H1 (cell line): ENCODE measurements around the gene FASTKD3. TPM values are rescaled to one million over a fixed set of nuclear protein-coding genes. Genes with fewer than 3 reads are reported as not detected.

Source experiments
- CTCF ChIA-PET: fragments of 300-600 bp; sonication (Branson Sonifier 250); formaldehyde crosslinking; loops from one replicate; lab custom pipeline; 2021; ENCODE audit not compliant: partially characterized antibody; lab: Charles Lee
- POLR2A ChIA-PET: fragments of 300-600 bp; sonication (Branson Sonifier 250); formaldehyde crosslinking; loops from one replicate; lab custom pipeline; 2021; ENCODE audit warnings: inconsistent platforms; ENCODE audit not compliant: partially characterized antibody; lab: Charles Lee
- DNase-seq, 2 experiments: peaks; one replicate each; pipeline versions ENCODE4 v3.0.0 to v3.0.0-alpha.2; 2010 to 2022; ENCODE audit warnings: low spot score in 2 of 2, low read depth in 1 of 2, mixed read lengths in 1 of 2
- FAIRE-seq: peaks from 2 replicates; lab custom pipeline; 2011; peaks lifted over from hg19 to GRCh38; lab: Jason Lieb, UNC
- H2AFZ ChIP-seq: 2 replicates; pipeline ENCODE4 v1.8.1; 2012; ENCODE audit warnings: low read length, inconsistent platforms
- H2AK5ac ChIP-seq: 2 replicates; pipeline ENCODE4 v1.6.1; 2013; ENCODE audit warnings: low read depth, low read length
- H2BK120ac ChIP-seq: replicated peaks from 2 replicates; pipeline ENCODE3; 2013; ENCODE audit warnings: low read depth, low read length, inconsistent platforms
- H2BK12ac ChIP-seq: 2 replicates; pipeline ENCODE4 v1.6.1; 2013; ENCODE audit warnings: low read depth, low read length
- H2BK15ac ChIP-seq: 2 replicates; pipeline ENCODE4 v1.6.1; 2013; ENCODE audit warnings: low read length
- H2BK20ac ChIP-seq: 2 replicates; pipeline ENCODE4 v1.6.1; 2013; ENCODE audit warnings: low read length
- H2BK5ac ChIP-seq: 2 replicates; pipeline ENCODE4 v1.6.1; 2013; ENCODE audit warnings: low read depth, low read length
- H3K14ac ChIP-seq: 2 replicates; pipeline ENCODE4 v1.6.1; 2013; ENCODE audit warnings: inconsistent platforms; ENCODE audit not compliant: insufficient read length
- H3K18ac ChIP-seq: 2 replicates; pipeline ENCODE4 v1.6.1; 2013; ENCODE audit warnings: low read length; ENCODE audit errors: extremely low read depth
- H3K23ac ChIP-seq: 2 replicates; pipeline ENCODE4 v1.6.1; 2013; ENCODE audit warnings: inconsistent platforms; ENCODE audit not compliant: insufficient read length
- H3K23me2 ChIP-seq: 2 replicates; pipeline ENCODE4 v1.6.1; 2013; ENCODE audit warnings: low read depth, low read length
- H3K27ac ChIP-seq: 2 replicates; pipeline ENCODE4 v1.6.1; 2011; ENCODE audit warnings: low read depth, low read length, inconsistent platforms
- H3K27me3 ChIP-seq, 4 experiments: replicated peaks in 1 of 4; 1 replicate in 1 of 4; 2 replicates in 3 of 4; pipeline versions ENCODE4 v1.6.1 to v1.8.1; 2011 to 2013; ENCODE audit warnings: low read length in 3 of 4, mild to moderate bottlenecking in 3 of 4, inconsistent platforms in 2 of 4, mixed read lengths in 2 of 4, moderate library complexity in 1 of 4; ENCODE audit not compliant: control insufficient read depth in 3 of 4, insufficient read depth in 3 of 4; ENCODE audit errors: extremely low read depth in 1 of 4
- H3K36me3 ChIP-seq, 4 experiments: 2 replicates each; pipeline versions ENCODE4 v1.6.1 to v1.8.1; 2011 to 2013; ENCODE audit warnings: mild to moderate bottlenecking in 4 of 4, low read length in 3 of 4, moderate library complexity in 2 of 4, control low read depth in 1 of 4, inconsistent platforms in 1 of 4; ENCODE audit not compliant: insufficient read depth in 4 of 4, control insufficient read depth in 2 of 4
- H3K4ac ChIP-seq: replicated peaks from 2 replicates; pipeline ENCODE3; 2013; ENCODE audit warnings: low read length, low read depth, mixed read lengths, inconsistent platforms; ENCODE audit not compliant: insufficient read length
- H3K4me1 ChIP-seq, 4 experiments: replicated peaks in 1 of 4; 1 replicate in 1 of 4; 2 replicates in 3 of 4; pipeline versions ENCODE4 v1.6.1 to v1.8.1; 2011 to 2013; ENCODE audit warnings: low read length in 3 of 4, inconsistent platforms in 2 of 4, mixed read lengths in 1 of 4; ENCODE audit not compliant: insufficient read depth in 4 of 4, control insufficient read depth in 3 of 4
- H3K4me2 ChIP-seq, 2 experiments: 2 replicates each; pipeline versions ENCODE4 v1.6.1 to v1.8.1; 2011 to 2013; ENCODE audit warnings: low read depth in 2 of 2, low read length in 2 of 2, control low read depth in 1 of 2, inconsistent platforms in 1 of 2, mild to moderate bottlenecking in 1 of 2; ENCODE audit not compliant: insufficient read depth in 1 of 2
- H3K4me3 ChIP-seq, 4 experiments: fragments of 200-600, 300-600 bp in 1 of 4; sonication (generic), shearing (Covaris generic), sonication (Bioruptor Twin) in 1 of 4; 2 replicates each; pipeline versions ENCODE4 v1.5.1 to v1.8.1; 2011 to 2016; ENCODE audit warnings: low read length in 4 of 4, low read depth in 3 of 4, control low read depth in 2 of 4, inconsistent platforms in 2 of 4, mild to moderate bottlenecking in 2 of 4, mixed read lengths in 1 of 4, moderate library complexity in 1 of 4; ENCODE audit not compliant: insufficient read depth in 2 of 4; ENCODE audit errors: extremely low read depth in 1 of 4
- H3K56ac ChIP-seq: replicated peaks from 2 replicates; pipeline ENCODE3; 2013; ENCODE audit warnings: low read depth, mild to moderate bottlenecking, mixed read lengths, low read length, inconsistent platforms; ENCODE audit not compliant: insufficient read length
- H3K79me1 ChIP-seq: 2 replicates; pipeline ENCODE4 v1.6.1; 2013; ENCODE audit warnings: low read depth, low read length, control low read depth
- H3K79me2 ChIP-seq, 2 experiments: 2 replicates each; pipeline versions ENCODE4 v1.6.1 to v1.8.1; 2012 to 2013; ENCODE audit warnings: low read length in 2 of 2, mild to moderate bottlenecking in 2 of 2, inconsistent platforms in 1 of 2; ENCODE audit not compliant: insufficient read depth in 2 of 2, control insufficient read depth in 1 of 2
- H3K9ac ChIP-seq, 4 experiments: replicated peaks in 1 of 4; 1 replicate in 1 of 4; 2 replicates in 3 of 4; pipeline versions ENCODE4 v1.6.1 to v1.8.1; 2011 to 2013; ENCODE audit warnings: low read depth in 3 of 4, low read length in 3 of 4, control low read depth in 2 of 4, mild to moderate bottlenecking in 2 of 4, moderate library complexity in 2 of 4, inconsistent platforms in 1 of 4; ENCODE audit errors: extremely low read depth in 1 of 4
- H3K9me3 ChIP-seq, 2 experiments: 2 replicates each; pipeline versions ENCODE4 v1.6.1 to v1.8.1; 2012 to 2013; ENCODE audit warnings: mild to moderate bottlenecking in 2 of 2, moderate library complexity in 2 of 2, control low read depth in 1 of 2, inconsistent platforms in 1 of 2, low read depth in 1 of 2, low read length in 1 of 2, mixed read lengths in 1 of 2; ENCODE audit not compliant: insufficient read depth in 2 of 2
- H4K20me1 ChIP-seq, 2 experiments: replicated peaks in 1 of 2; 2 replicates each; pipeline versions ENCODE3 to v1.8.1; 2011 to 2013; ENCODE audit warnings: inconsistent platforms in 2 of 2, low read length in 2 of 2, mild to moderate bottlenecking in 1 of 2; ENCODE audit not compliant: insufficient read depth in 2 of 2, control insufficient read depth in 1 of 2
- H4K5ac ChIP-seq: 2 replicates; pipeline ENCODE4 v1.6.1; 2013; ENCODE audit warnings: low read length, low read depth, mixed read lengths, inconsistent platforms; ENCODE audit not compliant: insufficient read length
- H4K8ac ChIP-seq: 2 replicates; pipeline ENCODE4 v1.8.0; 2013; ENCODE audit warnings: mild to moderate bottlenecking, moderate library complexity, low read length, inconsistent platforms; ENCODE audit not compliant: insufficient read depth; ENCODE audit errors: extremely low read depth
- H4K91ac ChIP-seq: replicated peaks from 2 replicates; pipeline ENCODE3; 2013; ENCODE audit warnings: low read length, mixed read lengths, inconsistent platforms; ENCODE audit not compliant: insufficient read length
- CBX5 ChIP-seq: fragments of 300-800, 300-1000 bp; sonication (generic); IDR thresholded peaks from 2 replicates; pipeline ENCODE4 v1.7.1; 2016; ENCODE audit warnings: antibody characterized with exemption, low read length, low read depth
- CBX8 ChIP-seq: fragments of 300-800, 300-1000 bp; sonication (generic); IDR thresholded peaks from 2 replicates; pipeline ENCODE4 v1.7.1; 2016; ENCODE audit warnings: low read depth, low read length, borderline replicate concordance
- CHD1 ChIP-seq: IDR thresholded peaks from 2 replicates; pipeline ENCODE4 v1.6.1; 2012; ENCODE audit warnings: low read depth, low read length, improper control_type of control experiment
- FOSL1 ChIP-seq: IDR thresholded peaks from 2 replicates; pipeline ENCODE4 v1.6.1; 2011; ENCODE audit warnings: mild to moderate bottlenecking, low read depth, low read length, moderate library complexity; ENCODE audit not compliant: insufficient read depth
- GTF2F1 ChIP-seq: IDR thresholded peaks from 2 replicates; pipeline ENCODE4 v1.6.1; 2012; ENCODE audit warnings: low read depth, low read length, improper control_type of control experiment, borderline replicate concordance
- HDAC2 ChIP-seq, 2 experiments: fragments of 300-600 bp in 1 of 2; sonication (generic) in 1 of 2; IDR thresholded peaks; 2 replicates each; pipeline ENCODE4 v1.6.1; 2011 to 2012; ENCODE audit warnings: low read depth in 2 of 2, low read length in 2 of 2, mild to moderate bottlenecking in 2 of 2, moderate library complexity in 2 of 2, borderline replicate concordance in 1 of 2, inconsistent platforms in 1 of 2
- KDM5A ChIP-seq: fragments of 200-600 bp; IDR thresholded peaks from 2 replicates; pipeline ENCODE4 v1.7.1; 2012; ENCODE audit warnings: mild to moderate bottlenecking, low read length, inconsistent platforms, mixed read lengths
- POLR2AphosphoS5 ChIP-seq: IDR thresholded peaks from 2 replicates; pipeline ENCODE4 v1.6.1; 2011; ENCODE audit warnings: low read depth, low read length
- RBBP5 ChIP-seq: IDR thresholded peaks from 2 replicates; pipeline ENCODE4 v1.7.1; 2012; ENCODE audit warnings: low read depth, mild to moderate bottlenecking, inconsistent platforms, low read length, moderate library complexity, borderline replicate concordance
- RXRA ChIP-seq: IDR thresholded peaks from 2 replicates; pipeline ENCODE4 v1.6.1; 2011; ENCODE audit warnings: low read depth, mild to moderate bottlenecking, low read length, moderate library complexity; ENCODE audit not compliant: insufficient read depth
- SP1 ChIP-seq: IDR thresholded peaks from 2 replicates; pipeline ENCODE4 v1.6.1; 2011; ENCODE audit warnings: low read depth, low read length
- SP4 ChIP-seq: IDR thresholded peaks from 2 replicates; pipeline ENCODE4 v1.6.1; 2012; ENCODE audit warnings: low read length, inconsistent platforms
- TBP ChIP-seq: IDR thresholded peaks from 2 replicates; pipeline ENCODE4 v1.6.1; 2011; ENCODE audit warnings: low read depth, low read length, improper control_type of control experiment
- TCF12 ChIP-seq: IDR thresholded peaks from 2 replicates; pipeline ENCODE4 v1.6.1; 2011; ENCODE audit warnings: low read depth, mild to moderate bottlenecking, low read length
- WGBS, 2 experiments: shearing (Covaris generic) in 1 of 2; methylation state at CpG; one replicate each; pipeline versions ENCODE4 v1.1.6 to v1.1.7; 2013 to 2015; ENCODE audit warnings: low lambda C conversion rate in 2 of 2, mixed read lengths in 2 of 2, inconsistent platforms in 1 of 2, low coverage in 1 of 2, missing lambda C conversion rate in 1 of 2; ENCODE audit not compliant: insufficient replicate concordance in 2 of 2, insufficient coverage in 1 of 2, insufficient read length in 1 of 2; ENCODE audit errors: extremely low coverage in 1 of 2, missing lambda C conversion rate in 1 of 2; 5-methylcytosine and 5-hydroxymethylcytosine counted together
- polyA plus RNA-seq, 7 experiments: library from polyadenylated mRNA; depleted of rRNA in 3 of 7; stranded (reverse) in 5 of 7; unstranded in 2 of 7; fragments of >200 nt in 5 of 7; fragments of 200-250 nt in 2 of 7; gene quantifications; 1 replicate in 5 of 7; 2 replicates in 1 of 7; 4 replicates in 1 of 7; pipeline versions ENCODE4 v1.2.1 to v1.2.3, GENCODE V29; 2011 to 2013; ENCODE audit warnings: missing spikeins in 2 of 7, mixed read lengths in 2 of 7
- total RNA-seq: library from RNA; stranded (reverse); fragmentation: NEBNext Ultra II Directional; extraction: Animal tissue kit (Norgen Biotek cat#: 25700); gene quantifications from 2 replicates; pipeline ENCODE4 v1.2.1, GENCODE V29; 2021

FASTKD3 gene
- total and polyA plus RNA-seq, 2 of the 8 experiments (the other 6 are each of a cell fraction or from before 2014, with no cell fraction given) = 5.6 to 7.6 TPM

DNA sequence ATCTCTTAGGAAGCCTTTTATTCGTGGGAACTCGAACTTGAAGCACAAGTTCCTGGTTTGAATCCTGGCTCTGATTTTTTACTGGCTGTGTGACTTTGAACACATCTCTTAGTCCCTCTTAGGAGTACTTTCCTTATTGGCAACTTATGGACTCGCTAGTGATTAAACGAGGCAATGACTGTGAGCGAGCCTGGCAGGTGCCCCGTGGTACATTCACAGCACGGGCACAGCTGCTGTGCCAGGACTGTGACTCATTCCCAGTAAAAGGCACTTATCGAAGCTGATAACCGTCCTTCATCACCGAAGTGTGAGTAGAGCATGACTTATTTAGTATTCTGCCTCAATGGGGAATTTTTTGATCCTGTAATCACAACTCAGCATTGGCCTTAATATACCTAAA lies 40.6 kb downstream of the FASTKD3 start:
- 89% methylated on average over 10 of the region's 10 CpGs; no CpG with 5 or more reads in 1 of the 2 experiments for WGBS, 2 experiments
- TF ChIP-seq HDAC2 (IDR thresholded peaks at IDR 0.05; ENCODE audit: borderline replicate concordance in 1 of 2, low read depth in 2 of 2, low read length in 2 of 2) (no peak), FOSL1 (no peak), POLR2AphosphoS5 (no peak), SP1 (no peak), TCF12 (no peak), CBX5 (no peak), RXRA (no peak), RBBP5 (no peak), GTF2F1 (no peak), CHD1 (no peak), SP4 (no peak), KDM5A (no peak), TBP (no peak), CBX8 (no peak)

More for the DNA sequence above, 40.6 kb downstream of the FASTKD3 start:
- Histone ChIP-seq H3K36me3 (peaks cover 0 to 7% (median 5%) of the 10 kb centered on the region in 4 experiments; a peak in 3 of 8 replicates), H3K79me2 (no peaks in the 10 kb centered on the region), H2BK20ac (no peak overlapping the region), H3K27ac (no peak overlapping the region), H2BK15ac (no peak overlapping the region), H3K9ac (no peak overlapping the region), H3K14ac (no peak overlapping the region), H2BK12ac (no peak overlapping the region), H3K56ac (no peak overlapping the region), H2AK5ac (no peak overlapping the region), H3K23me2 (no peaks in the 10 kb centered on the region), H3K4me2 (no peak overlapping the region), H3K4me3 (no peak overlapping the region), H4K5ac (no peak overlapping the region), H3K23ac (no peak overlapping the region), H2AFZ (no peak overlapping the region), H4K8ac (no peak overlapping the region), H3K27me3 (peaks cover 0 to 2% (median 0%) of the 10 kb centered on the region in 4 experiments; a peak in 1 of 7 replicates), H3K4me1 (no peaks in the 10 kb centered on the region), H4K20me1 (no peaks in the 10 kb centered on the region), H4K91ac (no peak overlapping the region), H3K79me1 (no peaks in the 10 kb centered on the region), H3K18ac (no peak overlapping the region), H2BK5ac (no peak overlapping the region), H2BK120ac (no peak overlapping the region), H3K9me3 (no peaks in the 10 kb centered on the region), H3K4ac (no peak overlapping the region)
- DNase-seq (no peak), FAIRE-seq (no peak)
- CTCF ChIA-PET = interaction anchor here (0.9 to 2.4 kb wide), 8 partner anchors 11 to 1038 kb away, joined by 3 to 8 read pairs (median 6); no protein-coding TSS in a partner anchor
- POLR2A ChIA-PET = interaction anchor here (2.7 kb wide), 1 partner anchor 12 kb away, joined by 7 read pairs; no protein-coding TSS in a partner anchor
